MM.1S (cell line): Measurements from ENCODE around the gene ASXL1.

Source experiments
- DNase-seq: peaks from one replicate; pipeline ENCODE4 v3.0.0-alpha.2; 2015
- H2AFZ ChIP-seq: fragments of 300-600 bp; sonication (generic); 2 replicates; pipeline ENCODE4 v1.6.0; 2016; ENCODE audit warnings: antibody characterized with exemption, low read length
- H3F3A ChIP-seq: fragments of 300-600 bp; sonication (generic); 2 replicates; pipeline ENCODE4 v1.6.1; 2016; ENCODE audit warnings: mild to moderate bottlenecking, antibody characterized with exemption, low read length, moderate library complexity, mixed read lengths; ENCODE audit not compliant: insufficient read depth
- H3K27ac ChIP-seq: fragments of 300-600 bp; sonication (generic); 2 replicates; pipeline ENCODE4 v1.5.1; 2016; ENCODE audit warnings: mild to moderate bottlenecking, low read length
- H3K27me3 ChIP-seq: fragments of 300-600 bp; sonication (generic); replicated peaks from 2 replicates; pipeline ENCODE4 v1.6.0; 2016; ENCODE audit warnings: low read length; ENCODE audit not compliant: insufficient read depth
- H3K36me3 ChIP-seq: fragments of 300-600 bp; sonication (generic); replicated peaks from 2 replicates; pipeline ENCODE4 v1.6.1; 2016; ENCODE audit warnings: mild to moderate bottlenecking, low read length, mixed read lengths; ENCODE audit not compliant: insufficient read depth
- H3K4me1 ChIP-seq: fragments of 300-600 bp; sonication (generic); 2 replicates; pipeline ENCODE4 v1.6.1; 2016; ENCODE audit warnings: low read length, mixed read lengths
- H3K4me2 ChIP-seq: fragments of 300-600 bp; sonication (generic); 2 replicates; pipeline ENCODE4 v1.6.0; 2016; ENCODE audit warnings: low read depth, low read length
- H3K4me3 ChIP-seq: fragments of 300-600 bp; sonication (generic); 2 replicates; pipeline ENCODE4 v1.5.1; 2016; ENCODE audit warnings: low read length, mixed read lengths
- H3K79me2 ChIP-seq: fragments of 300-600 bp; sonication (generic); 2 replicates; pipeline ENCODE4 v1.6.1; 2016; ENCODE audit warnings: mixed run types, low read length, mixed read lengths
- H3K9ac ChIP-seq: fragments of 300-600 bp; sonication (generic); 2 replicates; pipeline ENCODE4 v1.6.1; 2016; ENCODE audit warnings: low read length, mixed read lengths
- H3K9me2 ChIP-seq: fragments of 300-600 bp; sonication (generic); replicated peaks from 2 replicates; pipeline ENCODE4 v1.6.1; 2016; ENCODE audit warnings: mild to moderate bottlenecking, low read length, mixed read lengths; ENCODE audit not compliant: insufficient read depth
- H3K9me3 ChIP-seq: fragments of 300-600 bp; sonication (generic); replicated peaks from 2 replicates; pipeline ENCODE4 v1.6.1; 2016; ENCODE audit warnings: mild to moderate bottlenecking, low read length, mixed read lengths; ENCODE audit not compliant: insufficient read depth
- H4K20me1 ChIP-seq: fragments of 300-600 bp; sonication (generic); 2 replicates; pipeline ENCODE4 v1.6.1; 2016; ENCODE audit warnings: mild to moderate bottlenecking, low read length, moderate library complexity, mixed read lengths; ENCODE audit not compliant: insufficient read depth
- CTCF ChIP-seq: fragments of 300-600 bp; sonication (generic); IDR thresholded peaks from 2 replicates; pipeline ENCODE4 v1.5.1; 2016; ENCODE audit warnings: antibody characterized with exemption, low read length, mixed read lengths
- EZH2 ChIP-seq: fragments of 300-600 bp; sonication (generic); optimal IDR thresholded peaks from 2 replicates; pipeline ENCODE3; 2017; ENCODE audit warnings: low read depth, mild to moderate bottlenecking, antibody characterized with exemption, low read length, mixed read lengths
- EZH2phosphoT487 ChIP-seq: fragments of 300-600 bp; sonication (generic); IDR thresholded peaks from 2 replicates; pipeline ENCODE4 v1.6.1; 2018; ENCODE audit warnings: antibody characterized with exemption, low read length

ASXL1 gene

GRCh38 chr20:32445539-32446273 is 87.6 kb downstream of the ASXL1 start:
- Histone ChIP-seq H3K27me3 (no peaks in the 10 kb centered on the region), H3K9ac (no peak overlapping the region), H3K4me2 (no peak overlapping the region), H3F3A (no peaks in the 10 kb centered on the region), H2AFZ (no peak overlapping the region), H3K27ac (no peak overlapping the region), H3K9me3 (no peaks in the 10 kb centered on the region), H3K4me1 (no peaks in the 10 kb centered on the region), H4K20me1 (no peaks in the 10 kb centered on the region), H3K4me3 (no peak overlapping the region), H3K36me3 (no peaks in the 10 kb centered on the region), H3K9me2 (no peaks in the 10 kb centered on the region), H3K79me2 (no peaks in the 10 kb centered on the region)
- TF ChIP-seq EZH2 (no peak), EZH2phosphoT487 (no peak)
- DNase-seq: no peak

GRCh38 chr20:32446301-32447100 is 88.4 kb downstream of the ASXL1 start:
- TF ChIP-seq CTCF (no peak), EZH2phosphoT487 (no peak), EZH2 (no peak)
- H3K27ac ChIP-seq: no peak overlapping the region
- H3K9ac ChIP-seq: no peak overlapping the region
- no peaks in the 10 kb centered on the region for H3K36me3 ChIP-seq
- no peaks in the 10 kb centered on the region for H3F3A ChIP-seq
- no peaks in the 10 kb centered on the region for H3K9me3 ChIP-seq
- no peak overlapping the region for H3K4me3 ChIP-seq
- no peaks in the 10 kb centered on the region for H3K79me2 ChIP-seq
- H3K4me1 ChIP-seq: no peaks in the 10 kb centered on the region
- H2AFZ ChIP-seq: no peak overlapping the region
- H3K9me2 ChIP-seq: no peaks in the 10 kb centered on the region
- no peak for DNase-seq
- no peak overlapping the region for H3K4me2 ChIP-seq
- no peaks in the 10 kb centered on the region for H4K20me1 ChIP-seq
- H3K27me3 ChIP-seq: no peaks in the 10 kb centered on the region

- Histone ChIP-seq H3K36me3 (no peaks in the 10 kb centered on the region), H3K27me3 (no peaks in the 10 kb centered on the region), H3F3A (no peaks in the 10 kb centered on the region), H3K9me2 (no peaks in the 10 kb centered on the region), H3K4me3 (no peak overlapping the region), H3K27ac (no peak overlapping the region), H3K9ac (no peak overlapping the region), H4K20me1 (no peaks in the 10 kb centered on the region), H3K9me3 (no peaks in the 10 kb centered on the region), H3K4me1 (no peaks in the 10 kb centered on the region), H3K4me2 (no peak overlapping the region), H2AFZ (no peak overlapping the region), H3K79me2 (no peaks in the 10 kb centered on the region)
- DNase-seq: no peak
- TF ChIP-seq CTCF (no peak), EZH2 (no peak), EZH2phosphoT487 (no peak)
Measured at GRCh38 chr20:32447136-32448027, 89.3 kb downstream of the ASXL1 start.
